ENCODE data around the gene KCNE4.

- TF ChIP-seq, protein P1, sequence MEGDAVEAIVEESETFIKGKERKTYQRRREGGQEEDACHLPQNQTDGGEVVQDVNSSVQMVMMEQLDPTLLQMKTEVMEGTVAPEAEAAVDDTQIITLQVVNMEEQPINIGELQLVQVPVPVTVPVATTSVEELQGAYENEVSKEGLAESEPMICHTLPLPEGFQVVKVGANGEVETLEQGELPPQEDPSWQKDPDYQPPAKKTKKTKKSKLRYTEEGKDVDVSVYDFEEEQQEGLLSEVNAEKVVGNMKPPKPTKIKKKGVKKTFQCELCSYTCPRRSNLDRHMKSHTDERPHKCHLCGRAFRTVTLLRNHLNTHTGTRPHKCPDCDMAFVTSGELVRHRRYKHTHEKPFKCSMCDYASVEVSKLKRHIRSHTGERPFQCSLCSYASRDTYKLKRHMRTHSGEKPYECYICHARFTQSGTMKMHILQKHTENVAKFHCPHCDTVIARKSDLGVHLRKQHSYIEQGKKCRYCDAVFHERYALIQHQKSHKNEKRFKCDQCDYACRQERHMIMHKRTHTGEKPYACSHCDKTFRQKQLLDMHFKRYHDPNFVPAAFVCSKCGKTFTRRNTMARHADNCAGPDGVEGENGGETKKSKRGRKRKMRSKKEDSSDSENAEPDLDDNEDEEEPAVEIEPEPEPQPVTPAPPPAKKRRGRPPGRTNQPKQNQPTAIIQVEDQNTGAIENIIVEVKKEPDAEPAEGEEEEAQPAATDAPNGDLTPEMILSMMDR (IDR thresholded peaks at IDR 0.05) = no peak
- TF ChIP-seq POLR2AphosphoS5 (IDR thresholded peaks at IDR 0.05) = no peak
- TF ChIP-seq POLR2A (IDR thresholded peaks at IDR 0.05) = no peak
Measured at GRCh38 chr2:223046470-223047040, 5.4 kb upstream of the KCNE4 start.

Measured in prostate gland (tissue), 2 donors.